ENCODE results near the gene KCTD17.
A peak's percentile ranks its signal among the peaks of the same experiment; 100 is the strongest.

KCTD17 gene

DNA sequence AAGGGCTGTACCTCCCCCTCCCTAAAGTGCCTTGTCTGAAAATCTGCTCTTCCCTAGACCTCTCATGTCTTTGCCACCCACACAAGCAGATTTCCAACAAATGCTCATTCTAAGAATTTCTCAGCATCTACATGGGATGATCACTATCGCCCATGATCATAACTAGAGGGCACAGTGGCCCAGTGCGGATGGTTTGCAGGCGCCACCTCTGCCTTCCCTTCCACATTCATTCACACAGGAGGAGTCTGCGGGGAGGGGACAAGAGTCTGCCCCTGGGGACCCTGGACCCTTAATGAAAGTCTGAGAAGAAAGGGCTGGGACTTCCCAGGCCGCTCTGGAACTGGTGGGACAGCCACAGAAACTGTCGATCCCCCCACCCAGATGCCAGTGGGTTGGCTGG, 28.9 kb downstream of the KCTD17 start:
- no peak for TF ChIP-seq POLR2A (IDR thresholded peaks at IDR 0.05; ENCODE audit: low read depth, low read length)
- TF ChIP-seq SPI1 (IDR thresholded peaks at IDR 0.05; ENCODE audit: low read depth, low read length), result no peak
- no peak for TF ChIP-seq POLR2AphosphoS5 (IDR thresholded peaks at IDR 0.05; ENCODE audit: low read depth, low read length)
- TF ChIP-seq PAX5 (IDR thresholded peaks at IDR 0.05; ENCODE audit: insufficient read depth, low read length, severe bottlenecking), result no peak
- no peak for TF ChIP-seq POU2F2 (IDR thresholded peaks at IDR 0.05; ENCODE audit: low read depth, low read length)
- TF ChIP-seq TAF1 (IDR thresholded peaks at IDR 0.05; ENCODE audit: low read depth, low read length), result no peak
- DNase-seq (ENCODE audit: insufficient read length, low spot score) (no peak), FAIRE-seq (no peak)

GRCh38 chr22:37080838-37081237, 29.3 kb downstream of the KCTD17 start:
- FAIRE-seq (peak; percentile 16), DNase-seq (ENCODE audit: insufficient read length, low spot score) (no peak)
- TF ChIP-seq POU2F2 (IDR thresholded peaks at IDR 0.05; ENCODE audit: low read depth, low read length) (0 out of 2 replicates have a peak, but pooled peaks have one; percentile 14), POLR2A (IDR thresholded peaks at IDR 0.05; ENCODE audit: low read depth, low read length) (no peak)

DNA sequence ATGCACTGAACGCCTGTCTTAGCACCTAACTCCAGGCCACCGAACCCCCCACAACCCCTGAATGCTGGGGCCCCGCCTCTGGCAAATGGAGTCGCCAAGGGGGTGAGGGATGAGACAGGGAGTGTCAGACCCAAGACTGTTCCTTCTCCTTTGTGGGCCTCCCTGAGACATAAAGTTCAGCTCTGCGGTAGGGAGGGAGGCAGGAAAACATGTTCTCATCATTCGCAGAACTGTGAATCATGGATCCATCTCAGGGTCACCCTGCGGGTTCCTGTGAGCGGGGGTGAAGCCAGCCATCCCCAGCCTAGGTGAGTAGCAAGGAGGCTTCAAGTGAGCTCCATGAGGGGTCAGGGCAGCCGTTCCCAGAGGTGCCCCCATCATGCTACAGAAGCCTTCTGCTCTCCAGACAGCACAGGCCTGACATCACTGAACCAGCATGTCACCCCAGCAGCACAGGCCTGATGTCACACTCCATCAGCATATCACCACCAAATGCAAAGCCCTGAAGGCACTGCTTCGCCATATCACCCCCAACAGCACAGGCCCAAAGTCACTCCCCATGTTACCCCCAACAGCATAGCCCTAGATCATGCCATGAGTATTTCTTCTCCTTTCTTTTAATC, 30.8 kb downstream of the KCTD17 start:
- DNase-seq (ENCODE audit: insufficient read length, low spot score), result no peak
- TF ChIP-seq TAF1 (IDR thresholded peaks at IDR 0.05; ENCODE audit: low read depth, low read length), result no peak
- no peak for TF ChIP-seq POLR2A (IDR thresholded peaks at IDR 0.05; ENCODE audit: low read depth, low read length)
- TF ChIP-seq PAX5 (IDR thresholded peaks at IDR 0.05; ENCODE audit: insufficient read depth, low read length, severe bottlenecking), result no peak
- TF ChIP-seq POLR2AphosphoS5 (IDR thresholded peaks at IDR 0.05; ENCODE audit: low read depth, low read length), result no peak
- no peak for TF ChIP-seq SPI1 (IDR thresholded peaks at IDR 0.05; ENCODE audit: low read depth, low read length)
- no peak for TF ChIP-seq POU2F2 (IDR thresholded peaks at IDR 0.05; ENCODE audit: low read depth, low read length)
- no peak for FAIRE-seq

DNA sequence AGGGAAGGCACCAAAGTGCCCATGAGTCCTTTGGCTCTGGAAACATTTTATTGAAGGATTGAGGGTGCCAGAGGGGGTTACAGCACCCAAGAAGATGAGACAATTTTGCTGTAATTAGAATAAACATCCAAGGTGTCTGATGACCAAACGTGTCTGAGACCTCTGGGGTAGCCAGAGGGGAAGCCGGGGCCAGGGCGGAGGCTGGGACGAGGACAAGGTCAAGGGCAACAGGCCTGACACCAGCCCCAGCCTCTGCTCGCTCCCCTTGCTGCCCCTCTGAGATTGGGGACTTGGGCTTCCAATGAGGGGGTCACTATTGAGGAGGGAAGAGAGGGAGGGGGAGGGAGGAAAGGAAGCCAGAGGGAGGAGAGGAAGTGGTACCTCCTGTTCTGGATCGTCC, 32.4 kb downstream of the KCTD17 start:
- no peak for FAIRE-seq
- no peak for DNase-seq (ENCODE audit: insufficient read length, low spot score)
- TF ChIP-seq SPI1 (IDR thresholded peaks at IDR 0.05; ENCODE audit: low read depth, low read length) (no peak), TAF1 (IDR thresholded peaks at IDR 0.05; ENCODE audit: low read depth, low read length) (no peak), POLR2AphosphoS5 (IDR thresholded peaks at IDR 0.05; ENCODE audit: low read depth, low read length) (no peak), POU2F2 (IDR thresholded peaks at IDR 0.05; ENCODE audit: low read depth, low read length) (no peak), POLR2A (IDR thresholded peaks at IDR 0.05; ENCODE audit: low read depth, low read length) (no peak), PAX5 (IDR thresholded peaks at IDR 0.05; ENCODE audit: insufficient read depth, low read length, severe bottlenecking) (no peak)

- DNase-seq (ENCODE audit: insufficient read length, low spot score) (no peak), FAIRE-seq (no peak)
- TF ChIP-seq TAF1 (IDR thresholded peaks at IDR 0.05; ENCODE audit: low read depth, low read length) (no peak), SPI1 (IDR thresholded peaks at IDR 0.05; ENCODE audit: low read depth, low read length) (no peak), POLR2AphosphoS5 (IDR thresholded peaks at IDR 0.05; ENCODE audit: low read depth, low read length) (no peak), POLR2A (IDR thresholded peaks at IDR 0.05; ENCODE audit: low read depth, low read length) (no peak), POU2F2 (IDR thresholded peaks at IDR 0.05; ENCODE audit: low read depth, low read length) (no peak), PAX5 (IDR thresholded peaks at IDR 0.05; ENCODE audit: insufficient read depth, low read length, severe bottlenecking) (no peak)
Measured at GRCh38 chr22:37084385-37084784, 32.8 kb downstream of the KCTD17 start.

GRCh38 chr22:37086184-37086583, 34.6 kb downstream of the KCTD17 start:
- DNase-seq (ENCODE audit: insufficient read length, low spot score) (no peak), FAIRE-seq (no peak)
- TF ChIP-seq POU2F2 (IDR thresholded peaks at IDR 0.05; ENCODE audit: low read depth, low read length) (no peak), POLR2A (IDR thresholded peaks at IDR 0.05; ENCODE audit: low read depth, low read length) (no peak), POLR2AphosphoS5 (IDR thresholded peaks at IDR 0.05; ENCODE audit: low read depth, low read length) (no peak), PAX5 (IDR thresholded peaks at IDR 0.05; ENCODE audit: insufficient read depth, low read length, severe bottlenecking) (no peak), SPI1 (IDR thresholded peaks at IDR 0.05; ENCODE audit: low read depth, low read length) (no peak), TAF1 (IDR thresholded peaks at IDR 0.05; ENCODE audit: low read depth, low read length) (no peak)

DNA sequence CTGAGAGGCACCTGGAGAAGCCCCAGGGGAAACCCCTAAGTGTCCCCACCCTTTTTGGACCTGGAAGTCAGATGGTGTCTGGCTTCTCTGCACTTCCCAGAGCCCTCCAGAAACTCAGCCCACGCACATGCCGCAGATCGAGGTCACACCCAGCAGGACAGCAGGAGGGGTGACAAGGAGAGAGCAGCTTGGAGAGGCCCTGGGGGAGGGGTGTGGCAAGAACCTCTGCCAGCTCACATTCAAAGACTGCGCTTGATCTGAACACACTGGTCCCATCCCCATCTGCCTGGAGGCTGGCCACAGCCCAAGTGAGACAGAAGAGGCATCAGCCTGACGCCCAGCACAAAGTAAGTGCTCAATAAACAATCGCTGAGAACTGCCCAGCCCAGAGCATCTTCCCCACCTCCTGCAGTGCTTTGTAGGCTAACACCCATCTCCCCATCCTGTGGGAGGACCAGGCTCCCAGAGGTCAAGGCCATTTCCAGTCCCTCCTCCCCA, 36.6 kb downstream of the KCTD17 start:
- FAIRE-seq (no peak), DNase-seq (ENCODE audit: insufficient read length, low spot score) (no peak)
- TF ChIP-seq POLR2A (IDR thresholded peaks at IDR 0.05; ENCODE audit: low read depth, low read length), result no peak
- TF ChIP-seq PAX5 (IDR thresholded peaks at IDR 0.05; ENCODE audit: insufficient read depth, low read length, severe bottlenecking), result no peak
- TF ChIP-seq POLR2AphosphoS5 (IDR thresholded peaks at IDR 0.05; ENCODE audit: low read depth, low read length), result no peak
- no peak for TF ChIP-seq POU2F2 (IDR thresholded peaks at IDR 0.05; ENCODE audit: low read depth, low read length)
- no peak for TF ChIP-seq SPI1 (IDR thresholded peaks at IDR 0.05; ENCODE audit: low read depth, low read length)
- TF ChIP-seq TAF1 (IDR thresholded peaks at IDR 0.05; ENCODE audit: low read depth, low read length), result no peak

DNA sequence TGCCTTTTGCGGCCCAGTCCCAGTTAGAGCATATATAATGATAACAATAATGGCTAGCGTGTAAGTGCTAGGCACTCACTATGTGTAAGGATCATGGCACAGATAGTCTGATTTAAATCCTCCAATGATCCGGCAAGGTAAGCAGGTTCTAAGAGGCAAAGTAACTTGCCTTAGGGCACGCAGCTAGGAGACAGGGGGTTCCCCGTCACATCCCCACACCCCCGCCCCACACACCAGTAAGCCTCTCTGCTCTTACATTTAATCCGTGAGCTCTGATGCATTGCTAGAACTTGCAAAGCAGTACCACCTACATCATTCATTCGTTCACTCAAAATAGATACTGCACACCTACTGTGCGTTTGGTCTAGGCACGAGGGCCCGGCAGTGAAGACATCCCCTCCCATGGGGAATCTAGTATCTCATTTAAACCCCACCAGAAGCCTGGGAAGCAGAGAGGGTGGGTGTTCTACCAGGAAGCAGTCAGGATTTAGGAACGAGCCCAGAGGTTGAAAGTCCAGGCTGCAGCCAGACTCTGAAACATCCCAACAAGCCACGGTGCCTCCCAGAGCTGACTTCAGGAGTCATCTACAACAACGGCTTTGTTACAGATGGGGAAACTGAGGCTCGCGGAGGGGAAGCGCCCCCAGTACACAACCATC, 37.3 kb downstream of the KCTD17 start:
- FAIRE-seq, result peak; percentile 82
- no peak for DNase-seq (ENCODE audit: insufficient read length, low spot score)
- no peak for TF ChIP-seq POLR2AphosphoS5 (IDR thresholded peaks at IDR 0.05; ENCODE audit: low read depth, low read length)

DNA sequence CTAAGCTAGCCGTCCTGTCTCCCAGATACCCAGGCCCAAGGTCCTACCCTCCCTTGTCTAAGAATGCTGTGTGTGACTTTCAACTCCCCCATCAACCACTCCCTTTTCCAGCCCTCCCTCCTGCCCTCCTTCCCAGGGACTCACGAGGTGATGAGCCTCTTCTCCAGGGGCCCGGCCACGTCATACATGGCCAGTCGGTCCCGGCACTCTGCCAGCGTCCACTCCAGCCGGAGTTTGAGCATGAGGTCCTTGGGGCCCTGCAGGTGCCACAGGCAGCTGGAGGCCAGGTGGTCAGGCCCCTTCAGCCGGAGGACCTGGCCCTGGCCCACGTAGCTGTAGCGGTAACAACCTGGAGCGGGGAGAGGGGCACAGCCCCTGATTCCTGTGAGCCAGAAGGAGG, 37.9 kb downstream of the KCTD17 start:
- FAIRE-seq, result no peak
- no peak for TF ChIP-seq SPI1 (IDR thresholded peaks at IDR 0.05; ENCODE audit: low read depth, low read length)
- DNase-seq (ENCODE audit: insufficient read length, low spot score), result no peak

GRCh38 chr22:37090920-37091695, 39.6 kb downstream of the KCTD17 start:
- DNase-seq (ENCODE audit: insufficient read length, low spot score) (no peak), FAIRE-seq (no peak)
- TF ChIP-seq TAF1 (IDR thresholded peaks at IDR 0.05; ENCODE audit: low read depth, low read length), result no peak
- TF ChIP-seq POLR2A (IDR thresholded peaks at IDR 0.05; ENCODE audit: low read depth, low read length), result no peak
- TF ChIP-seq POU2F2 (IDR thresholded peaks at IDR 0.05; ENCODE audit: low read depth, low read length), result no peak
- TF ChIP-seq PAX5 (IDR thresholded peaks at IDR 0.05; ENCODE audit: insufficient read depth, low read length, severe bottlenecking), result no peak
- no peak for TF ChIP-seq POLR2AphosphoS5 (IDR thresholded peaks at IDR 0.05; ENCODE audit: low read depth, low read length)
- no peak for TF ChIP-seq SPI1 (IDR thresholded peaks at IDR 0.05; ENCODE audit: low read depth, low read length)

All from GM12891 (cell line).